ENCODE measurements around the gene ACTR8. TPM values are rescaled to one million over a fixed set of nuclear protein-coding genes. Genes with fewer than 3 reads are reported as not detected.

Gene ACTR8
- total RNA-seq, 2 donors from 2014 or later = 13.5 to 19.5 TPM

DNA sequence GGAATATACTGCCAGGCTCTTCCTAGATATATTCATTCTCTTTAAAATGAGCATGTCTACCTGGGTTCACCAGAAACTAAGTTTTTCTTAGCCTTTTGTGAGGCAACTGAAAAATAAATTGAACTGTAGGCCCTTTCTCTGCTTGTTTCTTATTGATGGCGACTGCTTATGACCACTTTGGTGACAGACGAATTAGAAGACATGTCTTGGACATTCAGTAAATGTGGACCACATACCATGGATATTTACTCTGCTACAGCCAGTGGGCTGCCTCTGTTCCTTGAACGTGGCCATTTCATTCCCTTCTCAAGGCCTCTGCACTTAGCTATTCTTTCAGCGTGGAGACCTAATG is 10.3 kb upstream of the ACTR8 start:
- H3K4me1 ChIP-seq = peaks cover 36% of the 10 kb centered on the region
- H3K27ac ChIP-seq = peak overlapping the region; percentile 92 to 99 (median 96)
- WGBS, 2 donors = 35 to 47% methylated on average over 4 of the region's 4 CpGs
- peak overlapping the region in 1 of 2 donors; percentile 44 for H3K4me3 ChIP-seq
- no peaks in the 10 kb centered on the region for H3K27me3 ChIP-seq
- H3K36me3 ChIP-seq (replicated peaks in 1 of 2; ENCODE audit: insufficient read depth in 1 of 2, low read depth in 2 of 2) = peaks cover 0 to 2% of the 10 kb centered on the region in 2 donors
- no peaks in the 10 kb centered on the region for H3K9me3 ChIP-seq
- DNase-seq (no peak), ATAC-seq (no peak)
- intact Hi-C loops (cut with DNase I) = no loop called here
- TF ChIP-seq, protein P1, sequence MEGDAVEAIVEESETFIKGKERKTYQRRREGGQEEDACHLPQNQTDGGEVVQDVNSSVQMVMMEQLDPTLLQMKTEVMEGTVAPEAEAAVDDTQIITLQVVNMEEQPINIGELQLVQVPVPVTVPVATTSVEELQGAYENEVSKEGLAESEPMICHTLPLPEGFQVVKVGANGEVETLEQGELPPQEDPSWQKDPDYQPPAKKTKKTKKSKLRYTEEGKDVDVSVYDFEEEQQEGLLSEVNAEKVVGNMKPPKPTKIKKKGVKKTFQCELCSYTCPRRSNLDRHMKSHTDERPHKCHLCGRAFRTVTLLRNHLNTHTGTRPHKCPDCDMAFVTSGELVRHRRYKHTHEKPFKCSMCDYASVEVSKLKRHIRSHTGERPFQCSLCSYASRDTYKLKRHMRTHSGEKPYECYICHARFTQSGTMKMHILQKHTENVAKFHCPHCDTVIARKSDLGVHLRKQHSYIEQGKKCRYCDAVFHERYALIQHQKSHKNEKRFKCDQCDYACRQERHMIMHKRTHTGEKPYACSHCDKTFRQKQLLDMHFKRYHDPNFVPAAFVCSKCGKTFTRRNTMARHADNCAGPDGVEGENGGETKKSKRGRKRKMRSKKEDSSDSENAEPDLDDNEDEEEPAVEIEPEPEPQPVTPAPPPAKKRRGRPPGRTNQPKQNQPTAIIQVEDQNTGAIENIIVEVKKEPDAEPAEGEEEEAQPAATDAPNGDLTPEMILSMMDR (IDR thresholded peaks at IDR 0.05) = no peak
- TF ChIP-seq POLR2A (IDR thresholded peaks at IDR 0.05) = no peak

DNA sequence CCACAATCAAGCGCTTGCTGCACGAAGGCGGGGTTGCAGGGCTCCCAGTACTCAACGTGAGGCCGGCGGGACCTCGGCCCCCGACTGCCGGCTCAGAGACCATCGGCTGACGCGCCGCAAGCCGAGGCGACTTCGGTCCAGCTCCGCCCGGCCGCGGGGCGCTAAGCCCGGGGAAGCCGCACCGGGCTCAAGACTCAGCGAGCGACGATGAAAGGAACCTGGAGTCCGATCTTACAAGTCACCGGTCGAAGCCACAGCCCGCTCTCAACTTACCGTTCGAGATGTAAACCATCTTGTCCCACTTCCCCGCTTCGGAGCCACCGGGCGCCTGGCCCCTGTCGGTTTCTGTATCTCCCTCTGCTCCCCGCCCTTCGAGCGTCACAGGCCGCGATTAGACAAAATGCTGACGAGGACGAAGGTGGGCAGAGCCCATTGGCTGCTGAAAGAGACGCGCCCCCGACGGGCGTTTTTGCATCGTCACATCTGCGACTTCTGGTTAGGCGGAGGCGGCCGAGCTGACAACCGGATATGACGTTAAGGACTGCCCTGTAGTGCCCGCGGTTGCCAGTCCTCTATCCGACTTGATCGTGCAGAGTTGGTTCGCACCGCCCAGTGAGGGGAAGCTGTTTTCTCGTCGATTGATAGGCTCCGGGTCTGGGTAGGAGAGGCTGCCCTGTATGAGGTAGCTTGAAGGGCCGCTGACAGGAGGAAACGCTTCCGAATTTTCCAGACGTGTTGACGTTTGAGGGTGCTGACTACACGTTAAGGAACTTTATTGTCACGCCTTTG is 9.7 kb upstream of the ACTR8 start, which contains the start of gene SELENOK:
SELENOK (minus strand) TSS at position 363 of the 789 bp plus-strand sequence.
- peak; percentile 97 to 99 (median 99) for TF ChIP-seq POLR2A (IDR thresholded peaks at IDR 0.05)
- TF ChIP-seq, protein P1 (IDR thresholded peaks at IDR 0.05) = no peak
- ATAC-seq (peak; percentile 97), DNase-seq (peak; percentile 99 to 100 (median 99))
- peaks cover 36% of the 10 kb centered on the region for H3K4me1 ChIP-seq
- 0% methylated on average over 12 to 73 of the region's 73 CpGs for WGBS, 2 donors
- H3K27me3 ChIP-seq = no peaks in the 10 kb centered on the region
- intact Hi-C loops (cut with DNase I) = no loop called here
- peak within 1 kb of the TSS; percentile 39 to 44 for H3K4me3 ChIP-seq
- H3K27ac ChIP-seq = peak within 1 kb of the TSS; percentile 92 to 99 (median 96)
- H3K36me3 ChIP-seq (replicated peaks in 1 of 2; ENCODE audit: insufficient read depth in 1 of 2, low read depth in 2 of 2) = peaks cover 0 to 5% of the 10 kb centered on the region in 2 donors
- no peaks in the 10 kb centered on the region for H3K9me3 ChIP-seq

DNA sequence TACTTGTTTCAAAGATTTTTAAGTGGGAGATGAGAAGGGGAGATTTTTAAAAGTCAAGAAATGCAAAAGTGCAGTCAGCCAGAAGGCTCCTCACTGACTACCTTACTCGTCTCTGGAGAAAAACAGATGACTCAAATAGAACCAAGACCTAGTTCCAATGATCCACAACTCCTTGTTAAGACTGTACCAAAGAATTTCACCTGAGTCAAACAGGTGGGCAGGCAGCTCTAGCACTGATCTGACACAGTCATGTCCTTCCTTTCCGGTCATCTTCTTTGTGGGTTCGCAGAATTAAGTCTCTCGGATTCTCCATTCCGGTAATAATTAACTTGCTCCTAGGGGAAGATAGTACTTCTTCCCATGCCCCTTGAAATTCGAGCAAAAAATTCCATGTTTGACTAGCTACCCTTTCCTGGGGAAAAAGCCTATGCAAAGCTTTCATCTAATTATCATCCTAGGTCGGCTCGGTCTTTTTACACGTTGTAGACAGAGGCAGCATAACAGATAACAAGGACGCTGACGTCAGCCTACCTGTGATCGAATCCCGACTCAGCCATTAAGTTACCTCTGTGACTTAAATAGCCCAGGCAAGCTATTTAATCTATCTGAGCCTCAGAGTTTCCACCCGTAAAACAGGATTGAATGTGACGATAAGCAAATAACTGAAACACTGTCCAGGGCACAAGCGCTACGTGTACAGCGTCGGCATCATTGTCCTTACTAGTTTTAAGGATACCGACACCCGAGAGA is 8.9 kb upstream of the ACTR8 start:
- peak; percentile 41 for ATAC-seq
- no peaks in the 10 kb centered on the region for H3K9me3 ChIP-seq
- TF ChIP-seq, protein P1 (IDR thresholded peaks at IDR 0.05) = no peak
- no peak for TF ChIP-seq POLR2A (IDR thresholded peaks at IDR 0.05)
- H3K4me3 ChIP-seq = peak overlapping the region; percentile 39 to 44
- peaks cover 36% of the 10 kb centered on the region for H3K4me1 ChIP-seq
- no peaks in the 10 kb centered on the region for H3K27me3 ChIP-seq
- peak overlapping the region; percentile 92 to 99 (median 96) for H3K27ac ChIP-seq
- WGBS, 2 donors = 2% methylated on average over 21 of the region's 21 CpGs
- intact Hi-C loops (cut with DNase I) = no loop called here
- DNase-seq = peak; percentile 54 to 72 (median 61)
- peaks cover 0 to 5% of the 10 kb centered on the region in 2 donors for H3K36me3 ChIP-seq (replicated peaks in 1 of 2; ENCODE audit: insufficient read depth in 1 of 2, low read depth in 2 of 2)

DNA sequence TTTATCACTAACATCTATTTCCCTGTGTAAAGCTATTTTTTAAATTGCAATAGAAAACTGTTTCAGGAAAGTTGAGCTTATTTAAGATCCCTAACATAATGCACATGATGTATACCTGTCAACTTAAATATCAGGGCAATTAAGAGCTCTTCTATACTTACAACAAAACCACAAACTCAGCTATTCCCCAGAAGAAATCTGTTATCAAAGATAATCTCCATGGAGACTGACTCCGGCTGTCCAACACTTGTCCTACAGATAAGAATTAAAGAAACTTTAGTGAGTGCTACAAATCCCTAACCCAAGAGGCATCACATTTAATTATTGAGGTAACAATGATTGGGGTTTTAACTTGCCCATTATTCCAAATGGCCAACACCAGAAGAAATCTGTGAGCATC is 6.3 kb upstream of the ACTR8 start:
- H3K36me3 ChIP-seq (replicated peaks in 1 of 2; ENCODE audit: insufficient read depth in 1 of 2, low read depth in 2 of 2) = peaks cover 0 to 16% of the 10 kb centered on the region in 2 donors
- TF ChIP-seq POLR2A (IDR thresholded peaks at IDR 0.05) = no peak
- TF ChIP-seq, protein P1 (IDR thresholded peaks at IDR 0.05) = no peak
- intact Hi-C loops (cut with DNase I) = no loop called here
- no peak overlapping the region for H3K4me3 ChIP-seq
- no peaks in the 10 kb centered on the region for H3K9me3 ChIP-seq
- 32 to 35% methylated on average over 1 of the region's 1 CpG for WGBS, 2 donors
- ATAC-seq = no peak
- peaks cover 36% of the 10 kb centered on the region for H3K4me1 ChIP-seq
- H3K27ac ChIP-seq = no peak overlapping the region
- DNase-seq = no peak
- H3K27me3 ChIP-seq = no peaks in the 10 kb centered on the region

Measured in body of pancreas (tissue), 4 donors.